HG03064 (cell line): Measurements from ENCODE around the gene MTG2.

Source experiments
- ATAC-seq: cut with Tn5 transposase; IDR thresholded peaks from one replicate; pipeline ENCODE4 v1.9.1; 2021; ENCODE audit warnings: low read depth; ENCODE audit not compliant: unreplicated experiment

The MTG2 gene, protein sequence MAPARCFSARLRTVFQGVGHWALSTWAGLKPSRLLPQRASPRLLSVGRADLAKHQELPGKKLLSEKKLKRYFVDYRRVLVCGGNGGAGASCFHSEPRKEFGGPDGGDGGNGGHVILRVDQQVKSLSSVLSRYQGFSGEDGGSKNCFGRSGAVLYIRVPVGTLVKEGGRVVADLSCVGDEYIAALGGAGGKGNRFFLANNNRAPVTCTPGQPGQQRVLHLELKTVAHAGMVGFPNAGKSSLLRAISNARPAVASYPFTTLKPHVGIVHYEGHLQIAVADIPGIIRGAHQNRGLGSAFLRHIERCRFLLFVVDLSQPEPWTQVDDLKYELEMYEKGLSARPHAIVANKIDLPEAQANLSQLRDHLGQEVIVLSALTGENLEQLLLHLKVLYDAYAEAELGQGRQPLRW

DNA sequence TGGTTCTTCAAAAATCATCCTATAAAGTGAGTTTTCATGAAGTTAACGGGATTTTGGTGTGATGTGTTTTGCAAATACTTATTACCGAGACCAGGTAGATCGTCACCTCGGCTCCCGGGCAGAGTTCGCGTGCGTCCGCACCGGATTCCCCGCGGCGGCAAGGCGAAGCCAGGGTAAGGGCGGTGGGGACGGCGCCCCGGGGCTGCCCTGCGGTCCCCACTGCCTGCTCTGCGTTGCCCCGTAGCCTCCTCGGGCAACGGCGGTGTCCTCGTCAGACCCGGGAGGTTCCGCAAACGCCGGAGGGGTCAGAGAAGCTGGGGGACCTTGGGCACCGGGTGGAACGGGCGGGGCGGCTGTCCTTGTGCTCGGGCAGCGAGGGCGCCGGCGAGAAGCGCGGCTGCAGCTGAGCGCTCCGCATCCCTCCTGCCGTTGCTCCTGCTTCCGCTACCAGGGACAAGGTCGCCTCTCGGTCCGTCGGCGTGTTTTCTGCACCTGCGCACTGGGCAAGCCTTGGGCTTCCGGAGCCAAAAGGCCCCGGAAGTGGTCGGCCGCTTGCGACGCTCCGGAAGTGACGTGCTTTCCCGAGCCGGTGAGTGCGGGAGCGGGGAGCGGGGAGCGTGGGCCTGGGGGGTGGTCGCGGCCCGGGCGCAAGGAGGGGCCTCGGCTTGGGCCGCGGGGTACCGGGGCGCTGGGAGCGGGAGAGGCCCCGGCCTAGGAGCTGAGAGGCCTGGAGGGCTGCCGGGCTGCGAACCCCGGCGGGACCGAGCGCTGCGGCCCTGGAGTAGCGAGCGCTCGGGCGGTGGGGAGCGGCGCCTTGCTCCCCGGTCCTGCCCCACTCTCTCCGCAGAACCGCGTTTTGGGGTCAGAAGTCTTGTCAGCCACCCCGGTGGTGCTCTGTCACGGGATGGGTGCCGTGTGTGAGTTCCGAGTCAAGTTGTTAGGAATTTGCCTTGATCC is at the start of gene MTG2:
Gene MTG2 (plus strand): TSS at position 560 of the 957 bp plus-strand sequence. CDS start 10,393 bp downstream, outside the sequence.
- peak; percentile 85 for ATAC-seq

DNA sequence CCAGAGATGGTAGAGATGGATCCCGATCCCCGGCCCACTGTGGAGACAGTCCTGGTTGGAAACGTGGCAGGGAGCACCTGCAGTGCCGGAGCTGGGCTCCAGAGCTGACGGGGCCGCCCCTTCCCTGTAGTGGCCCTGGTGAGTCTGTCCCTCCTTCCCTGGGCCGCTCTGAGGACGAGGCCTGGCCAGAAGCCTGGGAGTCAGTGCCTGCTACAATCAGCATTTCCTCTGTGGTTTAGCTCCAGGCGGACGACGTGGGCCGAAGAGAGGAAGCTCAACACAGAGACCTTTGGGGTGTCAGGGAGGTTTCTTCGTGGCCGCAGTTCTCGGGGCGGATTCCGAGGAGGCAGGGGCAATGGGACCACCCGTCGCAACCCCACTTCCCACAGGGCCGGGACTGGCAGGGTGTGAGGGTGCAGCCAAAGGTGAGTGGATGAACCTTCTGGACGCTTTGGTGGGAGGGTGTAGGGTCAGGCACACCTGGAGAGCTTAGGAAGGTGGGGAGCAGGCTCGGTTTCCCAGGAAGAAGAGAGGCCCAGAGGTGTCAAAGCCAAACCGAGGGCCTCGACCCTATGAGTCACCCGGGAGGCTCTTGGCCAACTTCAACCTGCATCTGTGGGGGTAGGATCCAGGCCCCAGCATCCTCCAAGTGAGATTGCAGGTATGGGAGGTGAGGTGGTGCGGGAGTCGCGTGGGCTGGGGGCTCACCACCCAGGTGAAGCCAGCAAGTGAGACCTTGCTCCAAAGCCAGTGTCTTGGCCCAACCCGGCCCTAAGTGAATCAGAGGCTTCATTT is 49.6 kb upstream of the MTG2 start:
- no peak for ATAC-seq

DNA sequence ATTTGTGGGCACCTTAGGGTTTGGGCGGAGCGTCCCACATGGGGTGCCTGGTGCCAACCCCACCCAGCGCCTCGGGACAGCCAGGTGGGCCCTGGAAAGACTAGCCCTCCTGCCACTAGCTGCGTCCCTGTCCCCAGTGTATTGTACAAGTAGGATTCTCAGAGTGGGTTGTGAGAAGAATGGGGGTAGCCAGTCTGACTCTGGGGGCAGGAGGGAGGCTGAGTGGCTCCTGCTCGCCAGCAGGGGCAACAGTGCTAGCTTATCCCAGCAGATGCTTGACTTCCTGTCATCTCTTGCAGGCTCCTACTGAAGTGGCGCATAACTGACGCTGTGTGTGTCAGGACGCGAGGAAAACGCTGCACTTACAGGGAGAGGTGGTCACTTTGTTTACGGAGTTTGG is 49.0 kb upstream of the MTG2 start:
- ATAC-seq = no peak

DNA sequence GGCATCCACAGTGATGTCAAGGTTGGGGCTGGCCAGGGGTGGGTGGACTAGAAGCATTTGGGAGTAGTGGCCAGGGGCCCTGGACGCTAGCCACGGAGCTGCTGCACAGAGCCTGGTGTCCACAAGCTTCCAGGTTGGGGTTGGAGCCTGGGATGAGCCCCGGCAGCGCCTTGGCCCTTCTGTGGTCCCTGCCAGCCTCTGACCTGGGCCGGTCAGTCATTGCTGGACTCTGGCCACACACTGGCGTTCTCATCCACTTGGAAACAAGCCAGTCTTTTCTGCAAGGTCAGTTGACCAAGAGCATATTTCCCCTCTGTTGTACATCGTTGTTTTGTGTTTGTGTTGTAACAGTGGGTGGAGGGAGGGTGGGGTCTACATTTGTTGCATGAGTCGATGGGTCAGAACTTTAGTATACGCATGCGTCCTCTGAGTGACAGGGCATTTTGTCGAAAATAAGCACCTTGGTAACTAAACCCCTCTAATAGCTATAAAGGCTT is 48.0 kb upstream of the MTG2 start:
- no peak for ATAC-seq

DNA sequence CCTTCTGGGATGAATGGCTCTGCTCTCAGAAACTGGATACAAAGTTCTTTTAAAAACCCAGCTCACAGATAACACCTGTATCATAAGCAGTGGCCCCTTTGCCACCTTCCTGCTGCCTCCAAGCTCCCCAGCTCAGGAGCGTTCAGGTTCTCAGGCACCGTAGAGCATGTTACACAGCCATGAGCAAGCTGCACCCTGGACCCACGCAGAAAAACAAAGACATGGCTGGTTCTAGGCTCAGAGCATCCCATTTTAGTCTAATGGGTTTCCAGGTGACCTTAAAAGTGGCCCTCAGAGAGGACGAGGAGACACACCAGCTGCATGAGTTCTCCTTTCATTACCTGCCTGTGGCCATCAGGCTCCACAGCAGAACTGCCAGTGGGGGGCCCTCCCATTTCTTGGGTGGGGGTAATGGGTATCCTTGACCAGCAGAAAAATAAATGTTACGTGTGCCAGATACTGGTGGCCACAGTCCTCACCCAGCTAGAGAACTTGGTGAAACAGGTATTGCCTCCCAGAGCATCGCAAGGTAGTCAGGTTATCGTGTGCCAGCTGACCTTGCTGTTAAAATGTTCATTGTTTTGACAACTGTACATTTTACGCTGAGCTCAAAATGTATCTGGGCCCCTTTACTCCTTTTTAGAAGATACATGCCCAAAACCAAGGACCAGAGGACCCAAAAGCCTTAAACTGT is 47.1 kb upstream of the MTG2 start:
- ATAC-seq = no peak

DNA sequence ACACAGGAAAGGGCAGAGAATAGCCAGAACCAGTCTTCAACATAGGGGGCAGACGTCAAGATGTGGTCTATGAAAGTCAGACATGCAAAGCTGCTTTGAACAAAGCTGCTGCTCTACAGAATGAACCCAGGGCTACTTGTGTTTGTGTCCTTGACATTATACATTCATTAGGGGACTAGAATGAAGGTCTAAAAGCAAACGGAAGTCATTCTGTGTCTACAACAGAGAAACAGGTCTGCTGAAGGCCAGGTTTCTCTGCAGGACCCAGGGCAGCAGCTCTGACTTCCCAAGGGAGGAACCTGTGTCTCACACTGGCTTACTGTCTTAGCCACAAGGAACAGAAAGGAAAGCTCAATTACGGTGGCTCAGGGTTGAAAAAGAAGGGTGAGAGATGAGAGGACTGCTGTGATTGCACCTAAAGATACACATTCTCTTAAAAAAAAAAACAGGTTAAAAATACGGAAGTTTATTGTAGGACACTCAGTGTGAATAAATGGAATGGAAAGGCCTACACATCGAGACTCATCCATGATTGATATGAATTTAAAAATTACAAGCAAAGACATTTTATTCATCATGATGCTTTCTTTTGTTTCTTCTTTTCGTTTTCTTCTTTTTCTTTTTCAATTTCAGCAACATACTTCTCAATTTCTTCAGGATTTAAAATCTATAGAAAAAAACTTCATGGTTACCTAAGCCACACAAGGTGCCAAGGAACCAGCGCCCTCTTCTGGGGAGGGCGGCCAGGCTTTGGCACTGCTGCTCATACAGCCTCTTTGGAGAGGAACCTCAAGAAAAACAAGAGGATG is 46.3 kb upstream of the MTG2 start:
- no peak for ATAC-seq

DNA sequence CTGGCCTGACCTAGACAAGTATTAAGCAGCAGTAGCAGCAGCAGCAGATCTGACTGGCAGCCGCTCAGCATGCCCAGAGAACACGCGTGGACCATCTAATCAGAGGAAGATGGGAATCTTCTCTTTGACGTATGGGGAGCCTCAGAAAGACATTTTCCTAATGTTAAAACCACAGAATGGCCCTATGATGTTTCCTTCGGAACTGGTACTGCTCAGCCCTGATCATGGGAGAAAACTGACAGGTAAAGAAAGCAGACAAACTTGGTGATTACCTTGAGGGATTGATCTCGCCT is 45.8 kb upstream of the MTG2 start:
- ATAC-seq = no peak

DNA sequence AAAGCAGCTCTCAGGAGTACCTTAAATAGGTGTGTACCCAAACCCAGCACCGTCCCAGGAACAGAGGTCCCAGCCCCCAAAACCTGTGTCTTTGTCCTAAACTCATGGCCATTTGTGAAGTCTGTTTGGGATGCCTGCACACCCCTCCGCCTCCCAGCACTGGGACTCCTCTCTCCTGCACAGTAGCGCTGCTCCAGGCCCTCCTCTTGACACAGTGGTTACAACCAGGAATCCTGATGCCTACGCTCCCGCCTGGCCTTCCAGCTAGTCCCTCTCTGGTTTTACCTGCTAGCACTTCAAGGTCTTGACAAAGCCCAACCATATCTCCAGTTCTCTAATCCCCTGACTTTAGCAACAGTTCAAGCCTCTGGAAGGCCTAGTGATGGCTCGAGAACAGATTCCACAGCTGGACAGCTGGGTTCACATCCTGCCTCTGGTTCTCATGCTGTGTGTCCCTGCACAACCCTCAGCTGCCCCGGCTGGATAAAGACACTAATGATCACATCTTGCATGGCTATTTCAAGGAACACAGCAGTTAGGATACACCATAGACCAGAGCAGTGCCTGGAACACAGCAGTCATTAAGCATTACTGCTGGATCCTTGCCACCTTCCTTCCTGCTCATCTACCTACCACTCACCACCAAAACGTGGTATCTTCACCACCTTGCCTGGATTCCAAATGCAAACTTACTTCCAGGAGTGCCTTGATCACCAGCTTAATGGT is 45.2 kb upstream of the MTG2 start:
- ATAC-seq = no peak

DNA sequence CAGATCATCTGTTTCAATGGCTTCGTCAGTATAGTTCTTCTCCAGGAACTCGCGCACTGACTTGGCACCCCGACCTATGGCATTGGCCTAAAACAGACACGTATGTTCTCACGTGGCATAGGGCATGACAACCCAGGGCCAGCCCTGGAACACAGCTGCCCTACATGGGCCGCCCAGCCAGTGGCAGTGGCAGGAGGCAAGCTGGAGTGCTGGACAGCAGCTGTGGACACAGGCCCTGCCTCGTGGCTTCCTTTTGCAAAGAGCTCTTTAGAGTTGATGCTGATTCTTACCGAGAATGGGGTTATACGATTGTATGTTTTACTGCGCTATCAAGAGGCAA is 44.7 kb upstream of the MTG2 start:
- no peak for ATAC-seq

DNA sequence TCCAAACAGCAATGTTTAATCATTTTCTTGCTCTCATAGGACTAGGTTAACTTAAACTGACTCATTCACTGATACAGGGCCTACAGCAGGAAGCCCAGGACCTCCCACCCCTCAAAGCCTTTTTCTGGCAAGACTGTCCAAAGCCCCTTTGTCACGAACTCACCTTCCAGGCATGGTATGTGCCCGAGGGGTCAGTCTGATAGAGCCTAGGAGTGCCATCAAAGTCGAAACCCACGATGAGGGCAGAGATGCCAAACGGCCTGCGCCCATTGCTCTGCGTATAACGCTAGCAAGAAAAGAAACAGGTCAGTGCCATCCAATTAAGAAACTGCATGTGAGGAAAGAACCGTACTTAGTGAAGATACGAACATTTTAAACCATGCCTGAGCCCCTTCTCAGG is 43.9 kb upstream of the MTG2 start:
- no peak for ATAC-seq

DNA sequence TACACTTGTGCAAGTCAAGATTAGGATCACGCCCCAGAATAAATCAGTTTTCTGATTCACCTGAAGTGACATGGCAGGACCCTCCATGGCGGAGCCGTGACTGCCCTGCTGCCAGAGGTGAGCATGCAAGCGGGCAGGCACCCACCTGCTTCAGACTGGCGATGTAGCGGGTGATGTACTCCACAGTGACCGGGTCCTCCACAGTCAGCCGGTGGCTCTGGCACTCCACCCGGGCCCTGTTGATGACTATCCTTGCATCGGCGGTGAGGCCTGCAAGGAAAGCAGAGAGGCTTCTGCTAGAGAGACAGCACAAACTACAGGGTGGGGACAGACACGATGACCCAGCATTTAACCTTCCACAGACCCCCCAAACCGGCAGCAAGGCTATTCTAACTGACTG is 43.2 kb upstream of the MTG2 start:
- no peak for ATAC-seq

DNA sequence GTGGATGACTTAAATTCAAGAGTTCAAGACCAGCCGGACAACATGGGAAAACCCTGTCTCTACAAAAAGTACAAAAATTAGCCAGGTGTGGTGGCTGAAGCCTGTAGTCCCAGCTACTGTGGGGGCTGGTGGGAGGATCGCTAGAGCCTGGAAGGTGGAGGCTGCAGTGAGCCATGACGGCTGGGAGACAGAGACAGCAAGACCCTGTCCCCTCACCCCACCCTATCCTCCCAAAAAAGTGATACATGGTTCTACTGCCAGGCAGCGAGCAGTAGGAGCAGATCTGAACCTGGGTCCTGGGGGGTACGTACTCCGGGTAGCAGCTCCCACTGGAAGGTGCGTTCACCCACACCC is 41.8 kb upstream of the MTG2 start:
- ATAC-seq = no peak

DNA sequence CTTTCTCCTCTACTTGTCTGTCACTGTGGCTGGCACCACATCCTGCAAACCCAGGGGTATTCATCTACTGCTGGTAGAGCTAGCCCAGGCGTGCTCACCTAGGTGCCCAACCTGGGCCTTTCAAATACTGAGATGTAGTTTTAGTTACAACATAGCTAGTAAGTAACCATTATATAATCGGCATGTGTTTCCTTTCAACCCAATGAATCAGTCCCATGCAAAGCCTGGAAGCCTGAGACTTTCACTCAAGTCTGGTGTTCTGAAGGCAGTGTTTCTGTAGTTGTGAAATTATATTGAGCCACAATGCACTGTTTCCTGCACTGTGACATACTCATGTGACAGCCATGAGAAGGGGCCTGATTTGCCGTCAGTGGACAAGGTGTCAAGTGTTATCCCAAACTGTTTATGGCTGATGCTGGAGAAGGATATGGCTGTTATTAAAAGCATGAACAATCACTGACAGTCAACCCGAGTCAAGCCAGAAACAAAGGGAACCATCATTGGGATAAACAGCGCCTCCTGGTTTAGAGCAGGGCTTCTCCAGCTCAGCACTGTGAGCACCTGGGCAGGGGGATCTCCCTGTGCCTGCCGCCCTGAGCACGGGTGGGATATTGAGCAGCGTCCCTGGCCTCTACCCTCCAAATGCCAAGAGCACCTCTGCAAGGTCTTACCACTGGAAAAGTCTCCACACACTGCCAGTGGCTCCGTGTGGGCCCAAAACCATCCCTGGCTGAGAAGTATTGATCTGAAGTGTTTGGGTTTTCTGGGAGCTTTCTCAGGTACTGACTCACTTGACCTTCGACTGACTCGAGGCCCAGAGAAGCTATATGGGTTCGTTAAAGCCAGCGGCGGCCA is 41.2 kb upstream of the MTG2 start:
- ATAC-seq = no peak

DNA sequence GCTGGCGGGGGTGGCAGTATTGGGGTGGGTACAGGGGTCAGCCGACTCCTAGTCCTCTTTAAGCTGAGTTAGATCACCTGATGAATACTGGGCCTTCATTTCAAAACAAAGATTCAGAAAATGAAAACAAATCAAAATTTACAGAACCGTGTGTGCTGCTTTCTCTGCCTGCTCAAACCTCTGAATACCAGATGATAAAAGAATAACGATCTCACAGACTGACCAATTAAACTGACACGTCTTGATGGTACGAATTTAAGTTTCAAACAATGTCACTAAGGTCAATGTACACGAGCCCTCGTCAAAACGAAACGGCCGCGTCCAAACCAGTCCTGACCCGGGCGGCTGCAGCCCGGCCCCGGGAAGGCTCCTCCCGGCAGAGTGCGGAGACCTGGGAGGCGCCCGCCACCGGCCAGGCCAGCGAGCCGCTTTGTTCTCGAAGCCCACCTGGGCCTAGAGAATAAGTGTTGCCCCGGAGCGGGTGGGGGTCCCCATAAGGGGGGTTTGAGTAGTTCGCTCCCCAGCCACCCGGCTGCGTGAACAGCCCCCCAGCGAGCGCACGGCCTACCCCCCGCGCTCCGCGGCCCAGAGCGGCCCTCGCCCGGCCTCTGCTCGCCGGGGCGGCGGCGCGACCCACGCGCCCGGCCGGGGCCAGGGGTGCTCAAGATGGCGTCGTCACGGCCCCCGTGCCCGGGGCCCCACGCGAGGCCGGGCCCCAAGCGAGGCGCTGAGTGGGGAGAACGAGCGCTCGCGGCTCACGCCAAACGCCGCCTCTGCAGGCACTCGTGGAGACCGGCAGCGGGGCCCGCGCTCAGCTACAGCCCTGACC is 40.4 kb upstream of the MTG2 start:
- ATAC-seq = peak; percentile 21

DNA sequence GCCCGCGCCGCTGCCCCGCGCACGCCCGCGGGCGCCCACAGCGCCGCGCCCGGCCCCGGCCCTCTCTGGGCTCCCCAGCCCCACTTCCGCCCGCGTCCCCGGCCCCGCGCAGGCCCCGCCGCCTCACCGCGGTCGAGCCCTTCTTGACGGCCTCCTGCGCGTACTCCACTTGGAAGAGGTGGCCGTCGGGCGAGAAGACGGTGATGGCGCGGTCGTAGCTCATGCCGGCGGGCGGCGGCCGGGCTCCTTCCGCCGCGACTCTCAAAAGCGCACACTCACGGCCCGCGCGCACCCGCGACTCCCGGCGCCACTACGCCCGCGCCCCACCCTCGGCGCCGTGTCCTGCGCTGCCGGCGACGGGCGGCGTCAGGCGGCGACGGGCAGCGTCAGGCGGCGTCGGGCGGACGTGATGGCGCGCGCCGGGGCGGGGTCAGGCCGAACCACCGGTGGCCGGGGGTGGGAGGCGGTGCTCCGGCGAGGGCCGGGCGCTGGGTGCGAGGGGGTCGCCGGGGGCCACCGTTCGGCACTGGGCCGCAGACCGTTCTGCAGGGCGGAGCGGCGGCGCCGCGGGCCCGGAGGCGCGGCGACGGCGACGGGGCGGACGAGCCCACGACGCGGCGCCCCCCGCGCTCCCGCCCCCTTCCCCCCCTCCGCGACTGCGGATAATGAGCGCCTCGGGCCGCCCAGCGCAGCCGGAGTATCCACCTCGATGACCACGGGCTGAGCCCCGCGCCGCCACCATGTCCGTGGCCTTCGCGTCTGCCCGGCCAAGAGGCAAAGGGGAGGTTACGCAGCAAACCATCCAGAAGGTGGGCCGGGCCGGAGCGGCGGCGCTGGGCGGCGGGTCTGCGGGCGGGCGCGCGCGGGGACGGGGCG is 39.5 kb upstream of the MTG2 start, which contains the start of the genes PSMA7 and SS18L1:
Gene PSMA7 (minus strand): TSS at position 314 of the 876 bp plus-strand sequence. CDS start 91 bp downstream, at position 223.
Gene SS18L1 (plus strand): TSS at position 689 of the 876 bp plus-strand sequence. CDS start 52 bp downstream, at position 741.
- ATAC-seq = peak; percentile 71
